ENCODE results near the gene C16orf54. TPM values are rescaled to one million over a fixed set of nuclear protein-coding genes. Genes with fewer than 3 reads are reported as not detected.
"Not testable (repeated sequence)": the region's sequence is repeated elsewhere in the genome, so short reads cannot be mapped to it uniquely, and the experiment has no call there.

Gene C16orf54
- total RNA-seq, 4 donors from 2014 or later = 0.34 to 1.1 TPM; not detected in 2

- no peaks in the 10 kb centered on the region for H3K27me3 ChIP-seq
- no peak for DNase-seq (ENCODE audit: low spot score in 2 of 2)
- H3K9me3 ChIP-seq = no peaks in the 10 kb centered on the region
- 56% methylated on average over 1 of the region's 1 CpG for WGBS
- no peaks in the 10 kb centered on the region for H3K4me1 ChIP-seq
- TF ChIP-seq CTCF (IDR thresholded peaks at IDR 0.05) = no peak
- TF ChIP-seq POLR2AphosphoS5 (IDR thresholded peaks at IDR 0.05) = no peak
- TF ChIP-seq POLR2A (IDR thresholded peaks at IDR 0.05) = no peak
- TF ChIP-seq EP300 (IDR thresholded peaks at IDR 0.05) = no peak
- H3K27ac ChIP-seq = no peak overlapping the region
- no peaks in the 10 kb centered on the region for H3K36me3 ChIP-seq
- no peak overlapping the region for H3K4me3 ChIP-seq
Observed at GRCh38 chr16:29753516-29753915, 7.7 kb upstream of the C16orf54 start.

- 47% methylated on average over 4 of the region's 4 CpGs for WGBS
- H3K27ac ChIP-seq; H3K4me3 ChIP-seq; H3K27me3 ChIP-seq; H3K4me1 ChIP-seq; H3K9me3 ChIP-seq; DNase-seq (ENCODE audit: low spot score in 2 of 2); H3K36me3 ChIP-seq: not testable (repeated sequence)
Observed at GRCh38 chr16:29748760-29749149, 3.0 kb upstream of the C16orf54 start.

- WGBS = 97% methylated on average over 6 of the region's 30 CpGs
- no peaks in the 10 kb centered on the region for H3K9me3 ChIP-seq
- H3K4me3 ChIP-seq = no peak overlapping the region
Observed at GRCh38 chr16:29747947-29748759, 2.4 kb upstream of the C16orf54 start.

DNA sequence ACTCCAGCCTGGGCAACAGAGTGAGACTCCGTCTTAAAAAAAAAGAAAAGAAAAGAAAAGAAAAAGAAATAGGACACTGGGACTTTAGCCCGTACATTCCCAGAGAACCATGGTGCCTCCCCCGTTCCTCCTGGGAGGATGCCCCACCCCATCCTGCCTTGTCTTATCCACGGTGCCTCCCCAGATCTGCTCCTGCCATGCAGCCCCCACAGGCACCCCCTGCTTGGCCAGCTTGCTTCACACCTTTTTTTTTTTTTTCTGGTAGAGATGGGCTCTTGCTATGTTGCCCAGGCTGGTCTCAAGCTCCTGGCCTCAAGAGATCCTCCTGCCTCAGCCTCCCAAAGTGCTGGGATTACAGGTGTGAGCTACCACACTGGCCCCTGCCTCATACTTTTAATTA lies 728 bp upstream of the C16orf54 start:
- H3K27ac ChIP-seq; H3K36me3 ChIP-seq; H3K4me3 ChIP-seq; DNase-seq (ENCODE audit: low spot score in 2 of 2); H3K27me3 ChIP-seq; H3K9me3 ChIP-seq; H3K4me1 ChIP-seq: not testable (repeated sequence)
- 74% methylated on average over 4 of the region's 4 CpGs for WGBS

More at GRCh38 chr16:29747947-29748759, 2.4 kb upstream of the C16orf54 start:
- DNase-seq (ENCODE audit: low spot score in 2 of 2) = no peak
- no peak overlapping the region for H3K27ac ChIP-seq
- no peaks in the 10 kb centered on the region for H3K4me1 ChIP-seq
- TF ChIP-seq CTCF (IDR thresholded peaks at IDR 0.05) = no peak
- TF ChIP-seq POLR2A (IDR thresholded peaks at IDR 0.05) = no peak
- TF ChIP-seq EP300 (IDR thresholded peaks at IDR 0.05) = no peak
- no peak for TF ChIP-seq POLR2AphosphoS5 (IDR thresholded peaks at IDR 0.05)
- H3K27me3 ChIP-seq = no peaks in the 10 kb centered on the region
- no peaks in the 10 kb centered on the region for H3K36me3 ChIP-seq

- 75% methylated on average over 16 of the region's 16 CpGs for WGBS
- Histone ChIP-seq H3K36me3 (no peaks in the 10 kb centered on the region), H3K4me3 (peak overlapping the region; percentile 18), H3K27me3 (no peaks in the 10 kb centered on the region), H3K27ac (no peak overlapping the region), H3K9me3 (no peaks in the 10 kb centered on the region), H3K4me1 (no peaks in the 10 kb centered on the region)
- TF ChIP-seq POLR2AphosphoS5 (IDR thresholded peaks at IDR 0.05) (no peak), CTCF (IDR thresholded peaks at IDR 0.05) (no peak), POLR2A (IDR thresholded peaks at IDR 0.05) (no peak), EP300 (IDR thresholded peaks at IDR 0.05) (no peak)
- DNase-seq (ENCODE audit: low spot score in 2 of 2) = peak in 1 of 2 donors; percentile 60
Observed at GRCh38 chr16:29745121-29745852, 503 bp downstream of the C16orf54 start.

DNA sequence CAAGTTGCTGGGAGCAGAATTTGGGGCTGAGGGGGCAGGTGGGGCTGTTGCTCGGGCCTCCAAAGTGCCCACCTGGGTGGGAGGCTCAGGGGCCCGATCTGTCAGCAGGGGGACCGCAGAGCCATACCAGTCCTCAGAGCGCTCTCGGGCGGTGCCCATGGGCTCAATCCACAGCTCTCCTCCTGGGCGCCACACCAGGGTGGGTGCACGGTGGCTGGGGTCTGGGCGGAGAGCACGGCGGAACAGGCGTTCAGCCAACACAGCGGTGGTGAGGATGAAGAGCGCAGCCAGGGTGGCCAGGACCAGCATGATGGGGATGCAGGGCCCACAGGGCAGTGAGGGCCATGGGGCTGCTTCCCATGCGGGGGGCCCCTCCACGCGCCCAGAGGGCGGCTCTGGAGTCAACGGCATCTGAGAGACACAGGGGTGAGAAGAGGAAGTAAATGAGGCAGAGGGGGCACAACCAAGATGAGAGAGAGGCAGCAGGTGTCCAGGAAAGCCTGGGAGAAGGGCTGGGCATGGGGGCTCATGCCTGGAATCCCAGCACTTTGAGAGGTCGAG lies 1.2 kb downstream of the C16orf54 start:
- no peaks in the 10 kb centered on the region for H3K4me1 ChIP-seq
- no peak overlapping the region for H3K27ac ChIP-seq
- peak overlapping the region; percentile 18 for H3K4me3 ChIP-seq
- TF ChIP-seq CTCF (IDR thresholded peaks at IDR 0.05) = no peak
- TF ChIP-seq POLR2AphosphoS5 (IDR thresholded peaks at IDR 0.05) = no peak
- TF ChIP-seq POLR2A (IDR thresholded peaks at IDR 0.05) = no peak
- TF ChIP-seq EP300 (IDR thresholded peaks at IDR 0.05) = no peak
- no peaks in the 10 kb centered on the region for H3K27me3 ChIP-seq
- DNase-seq (ENCODE audit: low spot score in 2 of 2) = no peak
- WGBS = 75% methylated on average over 15 of the region's 20 CpGs
- no peaks in the 10 kb centered on the region for H3K9me3 ChIP-seq
- H3K36me3 ChIP-seq = no peaks in the 10 kb centered on the region
